Measurements from ENCODE around the gene NCF4. TPM values are rescaled to one million over a fixed set of nuclear protein-coding genes. Genes with fewer than 3 reads are reported as not detected.

Gene NCF4
- total RNA-seq, 1 donor from 2014 or later: 13.7 TPM

- H3K27ac ChIP-seq: no peak overlapping the region
- H3K9me3 ChIP-seq: no peaks in the 10 kb centered on the region
- no peaks in the 10 kb centered on the region for H3K27me3 ChIP-seq
- no peak for TF ChIP-seq CTCF (IDR thresholded peaks at IDR 0.05)
- no peak for DNase-seq (ENCODE audit: low spot score in 2 of 2)
- intact Hi-C loops (cut with DNase I): no loop called here
- H3K36me3 ChIP-seq: no peaks in the 10 kb centered on the region
- no peaks in the 10 kb centered on the region for H3K4me1 ChIP-seq
- no peak overlapping the region for H3K4me3 ChIP-seq
Measured at GRCh38 chr22:36838119-36839030, 22.4 kb upstream of the NCF4 start.

GRCh38 chr22:36839356-36840073 is 21.3 kb upstream of the NCF4 start:
- no peak for DNase-seq (ENCODE audit: low spot score in 2 of 2)
- no peaks in the 10 kb centered on the region for H3K9me3 ChIP-seq
- H3K4me1 ChIP-seq: no peaks in the 10 kb centered on the region
- no peaks in the 10 kb centered on the region for H3K36me3 ChIP-seq
- no peak overlapping the region for H3K4me3 ChIP-seq
- intact Hi-C loops (cut with DNase I): no loop called here
- TF ChIP-seq CTCF (IDR thresholded peaks at IDR 0.05): no peak
- H3K27ac ChIP-seq: no peak overlapping the region
- no peaks in the 10 kb centered on the region for H3K27me3 ChIP-seq

- no peaks in the 10 kb centered on the region for H3K4me1 ChIP-seq
- intact Hi-C loops (cut with DNase I): no loop called here
- H3K27ac ChIP-seq: no peak overlapping the region
- H3K4me3 ChIP-seq: no peak overlapping the region
- DNase-seq (ENCODE audit: low spot score in 2 of 2): no peak
- H3K36me3 ChIP-seq: no peaks in the 10 kb centered on the region
- H3K9me3 ChIP-seq: no peaks in the 10 kb centered on the region
- no peak for TF ChIP-seq CTCF (IDR thresholded peaks at IDR 0.05)
- H3K27me3 ChIP-seq: no peaks in the 10 kb centered on the region
Measured at GRCh38 chr22:36840106-36840505, 20.7 kb upstream of the NCF4 start.

- H3K27me3 ChIP-seq: no peaks in the 10 kb centered on the region
- no peak overlapping the region for H3K4me3 ChIP-seq
Measured at GRCh38 chr22:36846271-36846670, 14.5 kb upstream of the NCF4 start.

GRCh38 chr22:36846949-36847348 is 13.9 kb upstream of the NCF4 start:
- no peak for TF ChIP-seq CTCF (IDR thresholded peaks at IDR 0.05)
- no peaks in the 10 kb centered on the region for H3K27me3 ChIP-seq

More at GRCh38 chr22:36846271-36846670, 14.5 kb upstream of the NCF4 start:
- H3K27ac ChIP-seq: no peak overlapping the region
- DNase-seq (ENCODE audit: low spot score in 2 of 2): no peak
- no peaks in the 10 kb centered on the region for H3K9me3 ChIP-seq
- no peak for TF ChIP-seq CTCF (IDR thresholded peaks at IDR 0.05)
- H3K4me1 ChIP-seq: no peaks in the 10 kb centered on the region
- intact Hi-C loops (cut with DNase I): no loop called here
- no peaks in the 10 kb centered on the region for H3K36me3 ChIP-seq

More at GRCh38 chr22:36846949-36847348, 13.9 kb upstream of the NCF4 start:
- no peak overlapping the region for H3K27ac ChIP-seq
- no peaks in the 10 kb centered on the region for H3K4me1 ChIP-seq
- DNase-seq (ENCODE audit: low spot score in 2 of 2): no peak
- intact Hi-C loops (cut with DNase I): no loop called here
- H3K4me3 ChIP-seq: no peak overlapping the region
- no peaks in the 10 kb centered on the region for H3K9me3 ChIP-seq
- H3K36me3 ChIP-seq: no peaks in the 10 kb centered on the region

Measured in ascending aorta (tissue), 2 donors.